Choroid plexus epithelial cell (primary cell): Measurements from ENCODE around the gene HOXA5.
A peak's percentile ranks its signal among the peaks of the same experiment; 100 is the strongest.

Experiments
- DNase-seq: peaks from one replicate; pipeline ENCODE4 v3.0.0-alpha.2; 2010; ENCODE audit warnings: low read depth
- H3K4me3 ChIP-seq: 2 replicates; pipeline ENCODE4 v1.5.1; 2011; ENCODE audit warnings: low read depth, mild to moderate bottlenecking, control low read depth, low read length, moderate library complexity
- CTCF ChIP-seq: conservative IDR thresholded peaks from 2 replicates; pipeline ENCODE4 v1.5.1; 2011; ENCODE audit warnings: low read depth, mild to moderate bottlenecking, control low read depth, inconsistent platforms, low read length, moderate library complexity

HOXA5 gene

GRCh38 chr7:27185013-27185853 is 41.8 kb upstream of the HOXA5 start, which contains the start of gene HOXA11:
HOXA11 (minus strand) TSS chr7:27185232; CDS start chr7:27185144, 88 bp downstream.
- DNase-seq, result no peak
- no peak for TF ChIP-seq CTCF

GRCh38 chr7:27184337-27185012 is 41.0 kb upstream of the HOXA5 start:
- peak overlapping the region; percentile 14 for H3K4me3 ChIP-seq
- peak; percentile 13 for DNase-seq
- TF ChIP-seq CTCF, result no peak

More at GRCh38 chr7:27185013-27185853, 41.8 kb upstream of the HOXA5 start, which contains the start of gene HOXA11:
- peak within 1 kb of the TSS; percentile 14 for H3K4me3 ChIP-seq

- H3K4me3 ChIP-seq, result peak overlapping the region; percentile 14
- DNase-seq, result no peak
- no peak for TF ChIP-seq CTCF
Observed at GRCh38 chr7:27183682-27184336, 40.3 kb upstream of the HOXA5 start.

GRCh38 chr7:27182861-27183681 is 39.6 kb upstream of the HOXA5 start:
- H3K4me3 ChIP-seq, result no peak overlapping the region
- TF ChIP-seq CTCF, result no peak
- no peak for DNase-seq

- no peak for TF ChIP-seq CTCF
- no peak for DNase-seq
- H3K4me3 ChIP-seq, result no peak overlapping the region
Observed at GRCh38 chr7:27182285-27182841, 38.9 kb upstream of the HOXA5 start.

- no peak overlapping the region for H3K4me3 ChIP-seq
- no peak for TF ChIP-seq CTCF
- no peak for DNase-seq
Observed at GRCh38 chr7:27181795-27182275, 38.4 kb upstream of the HOXA5 start.
